Parathyroid adenoma (tissue), 2 donors: ENCODE measurements around the gene CAPN15.
"Not testable (repeated sequence)": the region's sequence is repeated elsewhere in the genome, so short reads cannot be mapped to it uniquely, and the experiment has no call there.

Experiments
- H2AFZ ChIP-seq: fragments of 300-600 bp; sonication (generic); one replicate; pipeline ENCODE4 v1.7.0; 2017; ENCODE audit warnings: antibody characterized with exemption, mild to moderate bottlenecking
- H3K27ac ChIP-seq: fragments of 300-600 bp; sonication (generic); one replicate; pipeline ENCODE4 v1.7.0; 2017
- H3K27me3 ChIP-seq: fragments of 300-600 bp; sonication (generic); one replicate; pipeline ENCODE4 v1.7.0; 2017; ENCODE audit warnings: low read length; ENCODE audit not compliant: control insufficient read depth, insufficient read depth
- H3K36me3 ChIP-seq: fragments of 300-600 bp; sonication (generic); one replicate; pipeline ENCODE4 v1.7.0; 2017; ENCODE audit warnings: low read length; ENCODE audit not compliant: control insufficient read depth, insufficient read depth
- H3K4me1 ChIP-seq: fragments of 300-600 bp; sonication (generic); one replicate; pipeline ENCODE4 v1.7.0; 2017; ENCODE audit warnings: control low read depth
- H3K4me2 ChIP-seq: fragments of 300-600 bp; sonication (generic); one replicate; pipeline ENCODE4 v1.7.0; 2017; ENCODE audit warnings: low read length
- H3K4me3 ChIP-seq: fragments of 300-600 bp; sonication (generic); one replicate; pipeline ENCODE4 v1.7.0; 2017; ENCODE audit warnings: low read depth, low read length
- H3K79me2 ChIP-seq: fragments of 300-600 bp; sonication (generic); one replicate; pipeline ENCODE4 v1.7.0; 2017; ENCODE audit warnings: control low read depth
- H3K9ac ChIP-seq: fragments of 300-600 bp; sonication (generic); one replicate; pipeline ENCODE4 v1.7.0; 2017; ENCODE audit warnings: mild to moderate bottlenecking
- H3K9me3 ChIP-seq: fragments of 300-600 bp; sonication (generic); one replicate; pipeline ENCODE4 v1.7.0; 2017; ENCODE audit warnings: low read length; ENCODE audit not compliant: control insufficient read depth
- TF ChIP-seq, protein P1 (sequence below): fragments of 300-600 bp; sonication (generic); IDR thresholded peaks from one replicate; pipeline ENCODE4 v1.7.0; 2017; ENCODE audit warnings: antibody characterized with exemption, mild to moderate bottlenecking
- donor health status: primary hyperparathyroidism.

Gene CAPN15

GRCh38 chr16:595942-596735 lies 68.6 kb downstream of the CAPN15 start:
- H3K27me3 ChIP-seq, result no peaks in the 10 kb centered on the region
- TF ChIP-seq, protein P1, sequence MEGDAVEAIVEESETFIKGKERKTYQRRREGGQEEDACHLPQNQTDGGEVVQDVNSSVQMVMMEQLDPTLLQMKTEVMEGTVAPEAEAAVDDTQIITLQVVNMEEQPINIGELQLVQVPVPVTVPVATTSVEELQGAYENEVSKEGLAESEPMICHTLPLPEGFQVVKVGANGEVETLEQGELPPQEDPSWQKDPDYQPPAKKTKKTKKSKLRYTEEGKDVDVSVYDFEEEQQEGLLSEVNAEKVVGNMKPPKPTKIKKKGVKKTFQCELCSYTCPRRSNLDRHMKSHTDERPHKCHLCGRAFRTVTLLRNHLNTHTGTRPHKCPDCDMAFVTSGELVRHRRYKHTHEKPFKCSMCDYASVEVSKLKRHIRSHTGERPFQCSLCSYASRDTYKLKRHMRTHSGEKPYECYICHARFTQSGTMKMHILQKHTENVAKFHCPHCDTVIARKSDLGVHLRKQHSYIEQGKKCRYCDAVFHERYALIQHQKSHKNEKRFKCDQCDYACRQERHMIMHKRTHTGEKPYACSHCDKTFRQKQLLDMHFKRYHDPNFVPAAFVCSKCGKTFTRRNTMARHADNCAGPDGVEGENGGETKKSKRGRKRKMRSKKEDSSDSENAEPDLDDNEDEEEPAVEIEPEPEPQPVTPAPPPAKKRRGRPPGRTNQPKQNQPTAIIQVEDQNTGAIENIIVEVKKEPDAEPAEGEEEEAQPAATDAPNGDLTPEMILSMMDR, result no peak
- no peaks in the 10 kb centered on the region for H3K9me3 ChIP-seq
- no peaks in the 10 kb centered on the region for H3K36me3 ChIP-seq
- H3K79me2 ChIP-seq, result peaks cover 37% of the 10 kb centered on the region
- peaks cover 12% of the 10 kb centered on the region for H3K4me1 ChIP-seq
- H3K4me2 ChIP-seq, result no peak overlapping the region
- no peak overlapping the region for H2AFZ ChIP-seq
- no peak overlapping the region for H3K27ac ChIP-seq
- H3K9ac ChIP-seq, result no peak overlapping the region
- H3K4me3 ChIP-seq, result no peak overlapping the region

DNA sequence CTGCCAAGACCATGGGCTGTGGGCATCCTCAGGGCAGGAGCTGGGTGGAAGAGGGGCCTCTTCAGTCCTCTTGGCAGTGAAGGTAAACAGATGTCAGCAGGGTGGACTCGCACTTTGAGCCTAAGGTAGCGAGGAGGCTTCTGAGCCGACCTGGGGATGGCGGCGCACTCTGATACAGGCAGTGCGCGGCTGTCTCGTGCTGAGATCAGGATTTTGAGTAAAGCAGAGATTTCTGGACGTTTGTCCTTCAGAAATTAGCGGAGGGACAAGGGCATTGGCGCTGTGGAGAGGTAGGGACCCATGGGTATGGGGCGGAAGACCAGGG lies 69.2 kb downstream of the CAPN15 start:
- TF ChIP-seq, protein P1, result no peak
- no peak overlapping the region for H3K9ac ChIP-seq

GRCh38 chr16:597655-598054 lies 70.1 kb downstream of the CAPN15 start:
- H2AFZ ChIP-seq, H3K4me3 ChIP-seq, H3K9ac ChIP-seq, H3K27ac ChIP-seq, H3K27me3 ChIP-seq, H3K36me3 ChIP-seq, H3K4me2 ChIP-seq, H3K9me3 ChIP-seq: not testable (repeated sequence)
- peaks cover 37% of the 10 kb centered on the region for H3K79me2 ChIP-seq
- peaks cover 12% of the 10 kb centered on the region for H3K4me1 ChIP-seq

More for the DNA sequence above, 69.2 kb downstream of the CAPN15 start:
- Histone ChIP-seq H3K4me2 (no peak overlapping the region), H3K79me2 (peaks cover 37% of the 10 kb centered on the region), H3K36me3 (no peaks in the 10 kb centered on the region), H3K4me3 (no peak overlapping the region), H3K27me3 (no peaks in the 10 kb centered on the region), H3K9me3 (no peaks in the 10 kb centered on the region), H3K27ac (no peak overlapping the region), H2AFZ (no peak overlapping the region), H3K4me1 (peaks cover 12% of the 10 kb centered on the region)

DNA sequence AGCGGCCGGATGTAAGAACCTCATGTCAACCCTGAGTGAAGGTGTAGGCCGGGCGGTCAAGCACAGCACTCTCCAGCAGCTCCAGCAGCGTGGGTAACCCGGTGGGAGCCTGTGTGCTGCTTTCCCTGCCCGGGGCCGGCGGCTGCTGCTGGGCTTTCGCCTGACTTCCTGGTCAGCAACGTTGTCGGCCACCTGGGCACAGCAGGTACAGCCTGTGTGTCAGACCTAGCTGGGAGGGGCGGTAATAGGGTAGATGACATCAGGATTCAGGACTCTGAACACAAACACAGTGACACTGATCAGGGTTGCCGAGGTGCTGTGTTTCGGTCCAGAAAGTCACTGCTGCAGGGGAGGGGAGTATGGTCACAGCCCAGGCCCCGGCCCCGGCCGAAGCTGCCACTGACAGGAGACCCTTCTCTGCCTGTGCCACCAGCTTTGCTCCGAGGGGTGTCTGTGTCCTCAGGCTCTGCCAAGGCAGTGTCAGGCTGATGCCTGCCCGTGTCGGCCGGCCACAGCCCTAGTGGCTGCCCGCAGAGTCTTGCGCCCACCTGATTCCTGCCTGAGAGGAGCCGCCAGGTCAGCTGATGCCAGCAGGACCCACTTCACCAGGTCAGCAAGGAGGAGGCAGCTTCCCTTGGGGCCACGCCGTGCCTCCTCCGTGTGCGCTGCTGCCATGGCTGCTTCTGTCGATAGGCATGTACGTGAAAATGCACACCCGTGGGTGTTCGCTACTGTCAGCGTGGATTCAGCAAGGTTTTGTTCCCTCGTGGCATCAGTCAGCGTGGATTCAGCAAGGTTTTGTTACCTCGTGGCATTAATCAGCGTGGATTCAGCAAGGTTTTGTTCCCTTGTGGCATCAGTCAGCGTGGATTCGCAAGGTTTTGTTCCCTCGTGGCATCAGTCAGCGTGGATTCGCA lies 71.6 kb downstream of the CAPN15 start:
- Histone ChIP-seq H3K9me3 (no peaks in the 10 kb centered on the region), H3K4me1 (no peaks in the 10 kb centered on the region), H3K4me2 (no peak overlapping the region), H3K4me3 (no peak overlapping the region), H3K27me3 (no peaks in the 10 kb centered on the region), H2AFZ (no peak overlapping the region), H3K9ac (no peak overlapping the region), H3K36me3 (no peaks in the 10 kb centered on the region), H3K27ac (no peak overlapping the region), H3K79me2 (peaks cover 38% of the 10 kb centered on the region)
- TF ChIP-seq, protein P1, result no peak

GRCh38 chr16:600781-601180 lies 73.3 kb downstream of the CAPN15 start:
- Histone ChIP-seq H3K79me2 (peaks cover 48% of the 10 kb centered on the region), H3K27me3 (no peaks in the 10 kb centered on the region), H3K27ac (no peak overlapping the region), H2AFZ (no peak overlapping the region), H3K9me3 (no peaks in the 10 kb centered on the region), H3K4me3 (no peak overlapping the region), H3K4me2 (no peak overlapping the region), H3K36me3 (no peaks in the 10 kb centered on the region), H3K4me1 (no peaks in the 10 kb centered on the region), H3K9ac (no peak overlapping the region)
- TF ChIP-seq, protein P1, result no peak
